ENCODE results near the gene NCLN. TPM values are rescaled to one million over a fixed set of nuclear protein-coding genes. Genes with fewer than 3 reads are reported as not detected.
A peak's percentile ranks its signal among the peaks of the same experiment; 100 is the strongest.

Gene NCLN
- total and polyA plus RNA-seq, 7 donors, result 15.4 to 86.1 (median 36.4) TPM

GRCh38 chr19:3175781-3176714 lies 9.7 kb upstream of the NCLN start:
- H3K4me1 ChIP-seq, result no peaks in the 10 kb centered on the region
- no peak overlapping the region for H3K27ac ChIP-seq
- 38 to 49% (median 41%) methylated on average over 17 of the region's 17 CpGs for WGBS, 3 donors
- H3K27me3 ChIP-seq (ENCODE audit: insufficient read depth in 3 of 3, low read length in 2 of 3), result no peaks in the 10 kb centered on the region
- intact Hi-C loops (cut with DNase I), result no loop called here
- TF ChIP-seq CTCF (IDR thresholded peaks at IDR 0.05), result no peak
- ATAC-seq (no peak), DNase-seq (no peak)
- no peaks in the 10 kb centered on the region for H3K9me3 ChIP-seq
- no peaks in the 10 kb centered on the region for H3K36me3 ChIP-seq (ENCODE audit: insufficient read depth in 1 of 2, low read depth in 1 of 2)
- no peak overlapping the region for H3K4me3 ChIP-seq

DNA sequence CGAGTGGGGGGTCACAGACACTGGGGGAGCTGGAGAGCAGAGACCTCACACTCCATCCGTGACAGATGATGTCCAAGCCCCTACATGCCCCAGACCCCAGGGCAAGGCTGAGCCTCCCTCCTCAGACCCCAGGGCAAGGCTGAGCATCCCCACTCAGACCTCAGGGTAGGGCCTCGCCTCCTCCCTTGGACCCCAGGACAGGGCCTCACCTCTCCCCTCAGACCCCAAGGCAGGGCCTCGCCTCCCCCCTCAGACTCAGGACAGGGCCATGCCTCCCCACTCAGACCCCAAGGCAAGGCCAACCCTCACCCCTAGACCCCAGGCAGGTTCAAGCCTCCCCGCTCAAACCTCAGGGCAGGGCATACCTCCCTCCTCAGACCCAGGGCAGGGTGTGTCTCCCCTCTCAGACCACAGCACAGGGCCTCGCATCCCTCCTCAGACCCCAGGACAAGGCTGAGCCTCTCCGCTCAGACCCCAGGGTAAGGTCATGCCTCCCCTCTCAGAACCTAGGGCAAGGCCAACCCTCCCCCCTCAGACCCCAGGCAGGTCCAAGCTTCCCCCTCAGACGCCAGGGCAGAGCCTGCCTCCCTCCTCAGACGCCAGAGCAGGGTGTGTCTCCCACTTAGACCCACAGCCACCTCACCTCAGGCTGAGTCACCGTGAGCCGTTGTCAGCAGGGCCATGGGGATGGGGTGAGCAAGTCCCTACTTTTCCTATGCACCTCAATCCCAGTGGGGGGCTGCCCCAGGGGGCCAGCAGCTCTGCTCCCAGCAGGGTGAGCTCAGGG lies 8.8 kb upstream of the NCLN start:
- TF ChIP-seq CTCF (IDR thresholded peaks at IDR 0.05), result no peak
- DNase-seq, result no peak
- 77 to 87% (median 80%) methylated on average over 10 to 11 of the region's 11 CpGs for WGBS, 3 donors
- peak in 1 of 4 donors; percentile 23 for ATAC-seq
- H3K9me3 ChIP-seq, result no peaks in the 10 kb centered on the region
- H3K27ac ChIP-seq, result no peak overlapping the region
- no peak overlapping the region for H3K4me3 ChIP-seq
- no peaks in the 10 kb centered on the region for H3K27me3 ChIP-seq (ENCODE audit: insufficient read depth in 3 of 3, low read length in 2 of 3)
- no peaks in the 10 kb centered on the region for H3K4me1 ChIP-seq
- H3K36me3 ChIP-seq (ENCODE audit: insufficient read depth in 1 of 2, low read depth in 1 of 2), result no peaks in the 10 kb centered on the region
- intact Hi-C loops (cut with DNase I), result no loop called here

GRCh38 chr19:3178377-3178972 lies 7.3 kb upstream of the NCLN start, which contains the start of gene S1PR4:
Gene S1PR4, plus strand, starts transcription at chr19:3178769. Its CDS starts 24 bp downstream, at chr19:3178793.
- H3K9me3 ChIP-seq, result no peaks in the 10 kb centered on the region
- WGBS, 3 donors, result 60 to 66% (median 61%) methylated on average over 28 to 42 of the region's 42 CpGs
- H3K36me3 ChIP-seq (ENCODE audit: insufficient read depth in 1 of 2, low read depth in 1 of 2), result no peaks in the 10 kb centered on the region
- H3K4me3 ChIP-seq, result peak within 1 kb of the TSS; percentile 28
- peak within 1 kb of the TSS; percentile 9 for H3K27ac ChIP-seq
- TF ChIP-seq CTCF (IDR thresholded peaks at IDR 0.05), result no peak
- DNase-seq, result peak in 1 of 2 donors; percentile 56
- intact Hi-C loops (cut with DNase I), result no loop called here
- ATAC-seq, result peak in 1 of 4 donors; percentile 21
- no peaks in the 10 kb centered on the region for H3K4me1 ChIP-seq
- H3K27me3 ChIP-seq (ENCODE audit: insufficient read depth in 3 of 3, low read length in 2 of 3), result no peaks in the 10 kb centered on the region

- WGBS, 3 donors, result 84 to 87% (median 86%) methylated on average over 43 to 52 of the region's 52 CpGs
- H3K27ac ChIP-seq, result peak overlapping the region; percentile 9
- H3K36me3 ChIP-seq (ENCODE audit: insufficient read depth in 1 of 2, low read depth in 1 of 2), result no peaks in the 10 kb centered on the region
- no peaks in the 10 kb centered on the region for H3K27me3 ChIP-seq (ENCODE audit: insufficient read depth in 3 of 3, low read length in 2 of 3)
- H3K4me3 ChIP-seq, result peak overlapping the region; percentile 28
- no peak for TF ChIP-seq CTCF (IDR thresholded peaks at IDR 0.05)
- ATAC-seq, result peak in 1 of 4 donors; percentile 19
- intact Hi-C loops (cut with DNase I), result no loop called here
- no peaks in the 10 kb centered on the region for H3K4me1 ChIP-seq
- no peak for DNase-seq
- H3K9me3 ChIP-seq, result no peaks in the 10 kb centered on the region
These were observed 6.6 kb upstream of the NCLN start for GRCh38 chr19:3178973-3179738.

All from psoas muscle (tissue), 8 donors.